SK-N-MC (cell line): ENCODE results near the gene TREM1.

Source experiments
- EZH2 ChIP-seq: fragments of 200-600 bp; sonication (generic); IDR thresholded peaks from one replicate; pipeline ENCODE4 v1.6.1; 2017; ENCODE audit warnings: antibody characterized with exemption
- FOXP2 ChIP-seq: optimal IDR thresholded peaks from 2 replicates; pipeline ENCODE3; 2011; ENCODE audit warnings: mild to moderate bottlenecking, moderate library complexity; ENCODE audit not compliant: insufficient read depth; ENCODE audit errors: extremely low read length, control extremely low read depth
- POLR2AphosphoS5 ChIP-seq: IDR thresholded peaks from 2 replicates; pipeline ENCODE4 v1.6.1; 2012; ENCODE audit warnings: mild to moderate bottlenecking, low read depth, low read length, borderline replicate concordance

DNA sequence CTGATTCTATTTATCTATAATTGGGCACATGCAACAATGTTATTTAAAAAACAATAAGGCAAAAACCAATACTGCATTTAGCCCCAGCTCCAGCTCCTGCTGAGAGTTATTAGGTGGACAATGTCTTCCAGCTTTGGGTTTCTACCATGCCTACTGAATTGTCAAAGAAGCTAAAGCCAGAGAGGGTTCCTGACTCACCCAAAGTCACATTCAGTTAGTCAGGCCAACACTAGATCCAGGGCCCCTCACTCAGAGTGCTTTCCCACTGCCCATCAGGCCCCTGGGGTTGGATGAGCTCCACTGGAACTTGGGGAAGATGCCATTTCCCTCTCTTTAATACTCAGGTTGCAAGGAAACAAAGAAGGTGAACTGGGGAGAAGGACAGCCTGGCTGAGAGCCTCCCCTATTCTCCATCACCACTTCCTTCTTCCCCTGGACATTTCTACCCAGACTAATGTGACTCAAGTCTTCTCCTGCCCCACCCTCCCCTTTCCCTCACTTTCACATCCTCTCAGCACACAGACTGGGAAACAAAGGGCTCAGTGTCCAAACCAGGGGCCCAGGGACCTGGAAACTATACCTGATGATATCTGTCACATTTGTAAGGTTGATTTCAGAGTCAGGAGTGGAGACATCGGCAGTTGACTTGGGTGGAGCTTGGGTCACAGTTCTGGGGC is 6.0 kb downstream of the TREM1 start:
- TF ChIP-seq EZH2 (no peak), POLR2AphosphoS5 (no peak), FOXP2 (no peak)
